OCI-LY1 (cell line): ENCODE measurements around the gene ZMIZ1.

Source experiments
- H2AFZ ChIP-seq: fragments of 200-600 bp; sonication (generic), shearing (Covaris generic); 2 replicates; pipeline ENCODE4 v1.6.0; 2014; ENCODE audit warnings: antibody characterized with exemption, mild to moderate bottlenecking, low read length
- H3F3A ChIP-seq: fragments of 200-600 bp; sonication (generic), shearing (Covaris generic); 2 replicates; pipeline ENCODE4 v1.6.0; 2014; ENCODE audit warnings: mild to moderate bottlenecking, antibody characterized with exemption, low read length, moderate library complexity; ENCODE audit not compliant: insufficient read depth
- H3K27ac ChIP-seq: fragments of 200-600 bp; sonication (generic); 2 replicates; pipeline ENCODE4 v1.5.1; 2014; ENCODE audit warnings: low read length, mixed run types, mild to moderate bottlenecking, low read depth; ENCODE audit not compliant: poor library complexity, severe bottlenecking
- H3K27me3 ChIP-seq: fragments of 200-600 bp; sonication (generic); 2 replicates; pipeline ENCODE4 v1.6.0; 2014; ENCODE audit warnings: antibody characterized with exemption, mild to moderate bottlenecking, low read length, moderate library complexity; ENCODE audit not compliant: insufficient read depth
- H3K36me3 ChIP-seq: fragments of 200-600 bp; sonication (generic); 2 replicates; pipeline ENCODE4 v1.6.1; 2014; ENCODE audit warnings: mild to moderate bottlenecking, antibody characterized with exemption, low read length, moderate library complexity, mixed read lengths; ENCODE audit not compliant: insufficient read depth
- H3K4me1 ChIP-seq: fragments of 200-600 bp; sonication (generic); 2 replicates; pipeline ENCODE4 v1.5.1; 2014; ENCODE audit warnings: mild to moderate bottlenecking, low read length, moderate library complexity; ENCODE audit not compliant: insufficient read depth, severe bottlenecking
- H3K4me2 ChIP-seq: fragments of 200-600 bp; sonication (generic), shearing (Covaris generic); 2 replicates; pipeline ENCODE4 v1.6.1; 2014; ENCODE audit warnings: low read length
- H3K4me3 ChIP-seq: fragments of 200-600 bp; sonication (generic); 2 replicates; pipeline ENCODE4 v1.5.1; 2014; ENCODE audit warnings: low read length, low read depth, mild to moderate bottlenecking, mixed read lengths; ENCODE audit not compliant: poor library complexity, severe bottlenecking
- H3K79me2 ChIP-seq: fragments of 200-600 bp; shearing (Covaris generic); 2 replicates; pipeline ENCODE4 v1.6.1; 2016; ENCODE audit warnings: mixed run types, low read length, mixed read lengths; ENCODE audit not compliant: insufficient read depth
- H3K9ac ChIP-seq: fragments of 200-600 bp; sonication (generic), shearing (Covaris generic); 2 replicates; pipeline ENCODE4 v1.6.1; 2014; ENCODE audit warnings: mild to moderate bottlenecking, low read length, mixed read lengths
- H3K9me2 ChIP-seq: fragments of 200-600 bp; sonication (generic), shearing (Covaris generic); 2 replicates; pipeline ENCODE4 v1.6.1; 2014; ENCODE audit warnings: low read depth, mild to moderate bottlenecking, low read length, mixed read lengths
- H3K9me3 ChIP-seq: fragments of 200-600 bp; shearing (Covaris generic); 2 replicates; pipeline ENCODE4 v1.6.1; 2014; ENCODE audit warnings: low read length, mixed read lengths
- H4K20me1 ChIP-seq: fragments of 200-600 bp; sonication (generic), shearing (Covaris generic); 2 replicates; pipeline ENCODE4 v1.6.0; 2016; ENCODE audit warnings: mild to moderate bottlenecking, low read length; ENCODE audit not compliant: insufficient read depth
- EZH2 ChIP-seq: fragments of 200-600 bp; sonication (generic), shearing (Covaris generic); IDR thresholded peaks from 2 replicates; pipeline ENCODE4 v1.8.0; 2017; ENCODE audit warnings: borderline replicate concordance, mixed run types, mild to moderate bottlenecking, antibody characterized with exemption, low read length, moderate library complexity, mixed read lengths
- TF ChIP-seq, protein P1 (sequence below): fragments of 200-600 bp; sonication (generic), shearing (Covaris generic); IDR thresholded peaks from 2 replicates; pipeline ENCODE4 v1.5.1; 2017; ENCODE audit warnings: mild to moderate bottlenecking, antibody characterized with exemption, low read length, moderate library complexity, mixed read lengths

ZMIZ1 gene

DNA sequence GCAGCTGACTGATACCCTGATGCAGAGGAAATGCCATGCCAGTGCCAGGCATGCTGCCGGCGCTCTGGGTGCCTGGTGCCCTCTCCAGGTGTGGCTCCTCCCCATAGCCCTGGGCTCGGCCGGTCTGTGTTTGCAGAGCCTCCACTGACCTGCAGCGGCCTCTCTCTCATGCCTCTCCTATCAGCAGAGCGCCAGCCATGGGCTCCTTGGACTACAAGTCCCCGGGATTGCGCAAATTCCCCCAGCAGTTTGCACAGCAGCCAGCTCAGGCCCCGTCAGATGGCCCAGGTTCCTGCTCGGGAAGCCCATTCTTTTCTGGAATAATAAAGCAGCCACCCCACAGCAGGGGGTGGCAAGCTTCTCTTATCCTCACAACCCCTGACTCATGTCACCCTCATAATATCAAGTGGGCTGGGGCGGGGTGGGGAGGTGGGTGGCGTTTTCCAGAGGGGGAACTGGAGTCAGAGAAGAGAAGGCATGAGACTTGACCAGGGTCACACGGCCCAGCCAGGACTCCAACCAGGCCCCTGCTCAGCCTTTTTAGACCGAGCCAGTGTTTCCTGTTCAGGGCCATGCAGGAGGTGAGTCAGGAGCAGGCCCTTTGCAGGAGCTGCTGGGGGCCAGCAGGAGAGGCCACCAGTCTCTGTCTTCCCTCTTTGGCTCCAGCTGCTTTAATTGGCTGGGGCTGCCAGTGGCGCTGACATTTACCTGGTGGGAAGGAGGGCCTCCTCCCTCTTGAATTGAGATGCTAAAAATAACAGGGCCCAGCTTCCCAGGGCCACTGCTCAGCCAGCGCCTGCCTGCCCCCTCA is 58.6 kb downstream of the ZMIZ1 start:
- Histone ChIP-seq H3K9me3 (no peaks in the 10 kb centered on the region), H3K79me2 (no peaks in the 10 kb centered on the region), H4K20me1 (no peaks in the 10 kb centered on the region), H3K27me3 (0 out of 2 replicates have a peak, but pooled peaks cover 8% of the 10 kb centered on the region), H3K4me3 (no peak overlapping the region), H3K36me3 (no peaks in the 10 kb centered on the region), H3F3A (no peaks in the 10 kb centered on the region), H3K4me1 (no peaks in the 10 kb centered on the region), H3K4me2 (no peak overlapping the region), H3K9me2 (no peaks in the 10 kb centered on the region), H3K27ac (no peak overlapping the region), H2AFZ (no peak overlapping the region), H3K9ac (no peak overlapping the region)
- TF ChIP-seq, protein P1, sequence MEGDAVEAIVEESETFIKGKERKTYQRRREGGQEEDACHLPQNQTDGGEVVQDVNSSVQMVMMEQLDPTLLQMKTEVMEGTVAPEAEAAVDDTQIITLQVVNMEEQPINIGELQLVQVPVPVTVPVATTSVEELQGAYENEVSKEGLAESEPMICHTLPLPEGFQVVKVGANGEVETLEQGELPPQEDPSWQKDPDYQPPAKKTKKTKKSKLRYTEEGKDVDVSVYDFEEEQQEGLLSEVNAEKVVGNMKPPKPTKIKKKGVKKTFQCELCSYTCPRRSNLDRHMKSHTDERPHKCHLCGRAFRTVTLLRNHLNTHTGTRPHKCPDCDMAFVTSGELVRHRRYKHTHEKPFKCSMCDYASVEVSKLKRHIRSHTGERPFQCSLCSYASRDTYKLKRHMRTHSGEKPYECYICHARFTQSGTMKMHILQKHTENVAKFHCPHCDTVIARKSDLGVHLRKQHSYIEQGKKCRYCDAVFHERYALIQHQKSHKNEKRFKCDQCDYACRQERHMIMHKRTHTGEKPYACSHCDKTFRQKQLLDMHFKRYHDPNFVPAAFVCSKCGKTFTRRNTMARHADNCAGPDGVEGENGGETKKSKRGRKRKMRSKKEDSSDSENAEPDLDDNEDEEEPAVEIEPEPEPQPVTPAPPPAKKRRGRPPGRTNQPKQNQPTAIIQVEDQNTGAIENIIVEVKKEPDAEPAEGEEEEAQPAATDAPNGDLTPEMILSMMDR, result no peak
- no peak for TF ChIP-seq EZH2

DNA sequence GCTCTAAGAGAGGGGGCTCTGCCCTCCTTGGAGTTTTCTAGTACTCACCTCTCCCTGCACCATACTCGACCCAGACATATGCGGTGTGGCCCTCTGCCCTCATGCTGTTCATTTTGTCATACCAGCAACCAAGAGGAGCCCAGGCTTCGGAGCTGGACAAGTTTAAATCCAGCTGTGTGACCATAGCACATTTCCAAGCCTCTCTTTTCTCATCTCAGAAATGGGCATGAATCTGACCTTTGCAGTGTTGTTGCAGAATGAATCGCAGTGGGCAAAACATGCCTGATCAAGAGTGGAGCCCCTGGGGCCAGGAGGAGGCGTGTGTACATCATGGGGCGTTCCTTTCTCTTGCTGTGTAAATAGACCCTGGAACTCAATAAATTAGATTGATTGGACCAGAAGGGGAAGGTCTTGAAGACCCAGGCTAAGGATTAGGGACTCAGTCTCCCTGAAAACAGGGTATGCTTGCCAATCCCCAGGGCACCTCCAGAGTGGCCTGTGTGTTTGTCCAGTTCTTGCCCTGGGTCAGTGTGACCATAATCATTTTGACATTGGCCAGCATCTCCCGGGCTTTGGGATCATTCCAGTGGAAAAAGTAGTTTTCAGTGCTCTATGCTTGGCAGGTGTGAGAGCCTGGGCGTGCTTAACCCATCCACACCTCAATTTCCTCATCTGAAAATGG is 59.6 kb downstream of the ZMIZ1 start:
- Histone ChIP-seq H3K9me3 (no peaks in the 10 kb centered on the region), H3K27ac (no peak overlapping the region), H3F3A (no peaks in the 10 kb centered on the region), H3K4me1 (no peaks in the 10 kb centered on the region), H3K9ac (no peak overlapping the region), H3K27me3 (0 out of 2 replicates have a peak, but pooled peaks cover 8% of the 10 kb centered on the region), H4K20me1 (no peaks in the 10 kb centered on the region), H3K4me3 (no peak overlapping the region), H3K9me2 (no peaks in the 10 kb centered on the region), H3K36me3 (no peaks in the 10 kb centered on the region), H2AFZ (no peak overlapping the region), H3K79me2 (no peaks in the 10 kb centered on the region), H3K4me2 (no peak overlapping the region)
- TF ChIP-seq EZH2, result no peak
- TF ChIP-seq, protein P1, result no peak

DNA sequence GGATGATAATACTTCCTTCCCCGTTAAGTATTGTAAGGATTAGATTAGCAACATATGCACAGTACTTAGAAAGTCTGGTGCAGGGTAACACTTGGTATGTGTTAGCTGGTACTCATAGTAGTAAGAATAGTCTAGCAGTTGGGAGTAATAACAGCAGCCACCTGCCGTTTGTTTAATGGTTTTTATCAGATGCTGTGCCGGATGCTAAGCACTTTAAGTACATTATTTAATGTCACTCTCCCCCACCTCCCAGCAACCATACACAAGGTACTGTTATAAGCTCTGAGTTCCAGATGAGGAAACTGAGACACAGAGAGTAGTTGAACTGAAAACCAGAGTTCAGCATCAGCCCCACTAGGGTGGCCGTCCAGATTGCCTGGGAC is 60.1 kb downstream of the ZMIZ1 start:
- Histone ChIP-seq H3K4me3 (no peak overlapping the region), H2AFZ (no peak overlapping the region), H4K20me1 (no peaks in the 10 kb centered on the region), H3K36me3 (no peaks in the 10 kb centered on the region), H3K27me3 (0 out of 2 replicates have a peak, but pooled peaks cover 8% of the 10 kb centered on the region), H3K4me1 (no peaks in the 10 kb centered on the region), H3K79me2 (no peaks in the 10 kb centered on the region), H3K27ac (no peak overlapping the region), H3F3A (no peaks in the 10 kb centered on the region), H3K9me3 (no peaks in the 10 kb centered on the region), H3K4me2 (no peak overlapping the region), H3K9ac (no peak overlapping the region), H3K9me2 (no peaks in the 10 kb centered on the region)
- TF ChIP-seq EZH2, result no peak
- TF ChIP-seq, protein P1, result no peak
